ENCODE measurements around the gene PLA2G6. TPM values are rescaled to one million over a fixed set of nuclear protein-coding genes. Genes with fewer than 3 reads are reported as not detected.

Gene PLA2G6
- total and polyA plus RNA-seq, 9 donors, result 16.4 to 68.4 (median 39.4) TPM

DNA sequence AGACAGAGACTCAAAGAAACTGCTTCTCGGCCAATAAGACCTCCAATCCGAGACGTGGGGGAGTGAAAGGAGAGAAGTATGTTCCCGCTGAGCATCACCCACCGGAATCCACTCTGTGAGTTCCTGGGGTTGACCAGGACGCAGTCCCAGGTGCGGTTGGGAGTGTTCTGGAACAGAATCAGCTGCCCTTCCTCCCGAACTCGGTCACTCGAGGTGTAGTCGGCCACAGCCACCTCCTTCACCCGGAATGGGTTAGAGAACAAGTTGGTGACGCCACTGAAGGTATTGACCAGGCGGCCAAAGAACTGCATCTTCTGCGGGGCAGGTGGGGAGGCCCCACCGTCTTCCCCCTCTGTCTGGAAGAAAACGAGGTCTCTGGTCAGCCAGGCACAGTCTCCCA lies 12.5 kb downstream of the PLA2G6 start:
- H3K27me3 ChIP-seq, result no peaks in the 10 kb centered on the region

DNA sequence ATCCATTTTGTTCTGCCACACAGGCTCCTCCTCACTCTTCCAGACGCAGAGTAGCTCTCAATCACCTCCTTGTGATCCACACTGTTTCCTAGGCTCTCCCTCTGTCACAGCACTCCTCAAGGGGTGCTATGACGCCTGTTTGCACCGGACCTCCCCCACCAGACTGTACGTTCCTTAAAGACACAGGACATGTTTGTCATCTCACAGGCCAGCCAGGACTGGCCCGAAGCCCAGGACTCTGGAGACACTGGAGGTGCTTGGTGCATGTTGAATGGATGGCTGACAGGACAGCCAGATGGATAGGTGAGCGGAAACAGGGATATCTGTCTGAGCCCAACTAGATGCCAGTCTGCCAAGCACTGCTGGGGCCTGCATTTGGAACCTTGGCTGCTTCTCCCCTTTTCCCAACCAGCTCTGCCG lies 13.6 kb downstream of the PLA2G6 start:
- no peaks in the 10 kb centered on the region for H3K27me3 ChIP-seq
- 66 to 77% (median 67%) methylated on average over 7 of the region's 7 CpGs for WGBS, 3 donors
- no peaks in the 10 kb centered on the region for H3K4me1 ChIP-seq (ENCODE audit: insufficient read depth)
- DNase-seq, result no peak
- no peaks in the 10 kb centered on the region for H3K36me3 ChIP-seq
- no peaks in the 10 kb centered on the region for H3K9me3 ChIP-seq
- intact Hi-C loops (cut with DNase I), result no loop called here
- no peak overlapping the region for H3K27ac ChIP-seq
- H3K4me3 ChIP-seq, result no peak overlapping the region
- TF ChIP-seq CTCF (IDR thresholded peaks at IDR 0.05), result no peak
- TF ChIP-seq POLR2A (IDR thresholded peaks at IDR 0.05), result no peak
- TF ChIP-seq EP300 (IDR thresholded peaks at IDR 0.05), result no peak

More for the DNA sequence above, 12.5 kb downstream of the PLA2G6 start:
- 84 to 86% (median 84%) methylated on average over 17 of the region's 17 CpGs for WGBS, 3 donors
- intact Hi-C loops (cut with DNase I), result no loop called here
- H3K4me1 ChIP-seq (ENCODE audit: insufficient read depth), result no peaks in the 10 kb centered on the region
- no peaks in the 10 kb centered on the region for H3K9me3 ChIP-seq
- H3K27ac ChIP-seq, result no peak overlapping the region
- no peak overlapping the region for H3K4me3 ChIP-seq
- no peak for TF ChIP-seq POLR2A (IDR thresholded peaks at IDR 0.05)
- TF ChIP-seq CTCF (IDR thresholded peaks at IDR 0.05), result no peak
- TF ChIP-seq EP300 (IDR thresholded peaks at IDR 0.05), result no peak
- DNase-seq, result no peak
- no peaks in the 10 kb centered on the region for H3K36me3 ChIP-seq

DNA sequence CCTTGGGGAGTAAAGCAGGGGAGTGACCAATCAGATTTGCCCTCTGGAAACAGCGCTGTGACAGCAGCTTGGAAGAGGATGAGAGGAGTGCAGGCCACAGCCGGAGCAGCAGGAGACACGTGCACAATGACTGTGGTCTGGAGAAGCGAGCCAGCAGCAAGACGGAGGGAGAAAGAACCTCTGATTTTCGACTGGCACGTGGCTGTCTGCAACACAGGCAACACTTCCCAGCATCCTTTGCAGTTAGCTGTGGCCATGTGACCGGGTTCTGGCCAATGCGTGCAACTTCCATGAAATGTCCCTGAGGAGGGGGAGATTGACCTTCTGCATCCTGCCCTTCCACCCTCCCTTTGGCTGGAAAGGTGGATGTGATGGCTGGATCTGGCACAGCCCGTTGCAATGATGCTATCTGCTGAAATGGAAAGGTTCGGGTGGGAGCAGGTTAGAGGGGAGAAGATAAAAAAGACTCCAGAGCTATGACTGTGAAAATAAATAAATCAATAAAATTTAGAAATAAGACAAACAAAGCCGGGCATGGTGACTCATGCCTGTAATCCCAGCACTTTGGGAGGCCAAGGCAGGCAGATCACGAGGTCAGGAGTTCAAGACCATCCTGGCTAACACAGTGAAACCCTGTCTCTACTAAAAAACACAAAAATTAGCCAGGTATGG lies 15.6 kb downstream of the PLA2G6 start:
- DNase-seq, result no peak
- H3K4me1 ChIP-seq (ENCODE audit: insufficient read depth), result no peaks in the 10 kb centered on the region
- intact Hi-C loops (cut with DNase I), result no loop called here
- H3K9me3 ChIP-seq, result no peaks in the 10 kb centered on the region
- 84 to 91% (median 87%) methylated on average over 13 of the region's 13 CpGs for WGBS, 3 donors
- H3K4me3 ChIP-seq, result no peak overlapping the region
- H3K27me3 ChIP-seq, result no peaks in the 10 kb centered on the region
- H3K27ac ChIP-seq, result no peak overlapping the region
- TF ChIP-seq POLR2A (IDR thresholded peaks at IDR 0.05) (no peak), EP300 (IDR thresholded peaks at IDR 0.05) (no peak), CTCF (IDR thresholded peaks at IDR 0.05) (no peak)
- no peaks in the 10 kb centered on the region for H3K36me3 ChIP-seq

- no peaks in the 10 kb centered on the region for H3K9me3 ChIP-seq
- no peak for TF ChIP-seq POLR2A (IDR thresholded peaks at IDR 0.05)
- no peak for TF ChIP-seq CTCF (IDR thresholded peaks at IDR 0.05)
- TF ChIP-seq EP300 (IDR thresholded peaks at IDR 0.05), result no peak
- no peaks in the 10 kb centered on the region for H3K36me3 ChIP-seq
- no peaks in the 10 kb centered on the region for H3K4me1 ChIP-seq (ENCODE audit: insufficient read depth)
- no peak overlapping the region for H3K4me3 ChIP-seq
- WGBS, 3 donors, result 57 to 75% (median 74%) methylated on average over 7 of the region's 7 CpGs
- intact Hi-C loops (cut with DNase I), result loop anchor here in 1 of 4 donors (5.0 kb wide), 1 partner anchor 268 kb away; no protein-coding TSS in a partner anchor
- no peak overlapping the region for H3K27ac ChIP-seq
- DNase-seq, result no peak
- H3K27me3 ChIP-seq, result no peaks in the 10 kb centered on the region
Measured at GRCh38 chr22:38164551-38164918, 17.1 kb downstream of the PLA2G6 start.

Data from ovary (tissue), 9 donors.